SIG-M5 (cell line): ENCODE data around the gene MSANTD1.

Experiments
- DNase-seq: peaks from one replicate; lab custom pipeline; 2025; lab: John Stamatoyannopoulos, UW

MSANTD1 gene

DNA sequence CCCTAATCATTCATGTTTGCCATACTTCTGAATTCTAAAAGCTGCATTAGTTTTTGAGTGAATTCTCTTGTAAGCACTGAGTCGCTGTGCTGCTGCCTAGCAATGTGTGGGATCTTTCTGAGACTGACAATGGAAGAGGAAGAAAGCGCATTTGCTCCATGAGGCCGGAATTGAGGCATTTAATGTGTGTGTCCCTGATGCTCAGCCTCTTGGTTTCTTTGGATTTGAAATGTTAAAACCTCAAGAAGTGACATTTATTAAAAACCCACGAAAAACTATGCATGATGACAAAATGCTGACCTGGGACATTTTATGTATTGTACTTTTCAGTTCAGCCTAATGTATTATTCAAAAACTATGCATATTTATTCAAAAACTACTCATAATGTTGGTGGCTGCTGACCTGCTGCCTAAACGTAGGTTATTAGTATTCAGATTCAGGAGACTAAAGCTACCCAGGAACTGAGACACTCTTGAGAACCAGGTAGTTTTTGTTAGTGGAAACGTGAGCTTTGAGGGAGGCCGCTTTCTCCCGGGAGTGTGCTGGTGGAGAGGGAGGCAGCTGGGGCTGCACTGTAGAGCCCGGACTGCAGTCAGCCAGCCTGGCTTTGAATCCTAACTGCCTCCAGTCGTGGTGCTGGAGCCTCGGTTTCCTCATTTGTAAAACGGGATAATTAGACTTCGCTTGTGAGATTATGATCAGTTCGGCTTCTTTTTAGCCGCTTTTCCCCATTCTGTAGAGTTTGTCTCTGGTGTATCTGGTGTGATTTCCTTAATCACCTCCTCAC is 55.2 kb downstream of the MSANTD1 start:
- no peak for DNase-seq

DNA sequence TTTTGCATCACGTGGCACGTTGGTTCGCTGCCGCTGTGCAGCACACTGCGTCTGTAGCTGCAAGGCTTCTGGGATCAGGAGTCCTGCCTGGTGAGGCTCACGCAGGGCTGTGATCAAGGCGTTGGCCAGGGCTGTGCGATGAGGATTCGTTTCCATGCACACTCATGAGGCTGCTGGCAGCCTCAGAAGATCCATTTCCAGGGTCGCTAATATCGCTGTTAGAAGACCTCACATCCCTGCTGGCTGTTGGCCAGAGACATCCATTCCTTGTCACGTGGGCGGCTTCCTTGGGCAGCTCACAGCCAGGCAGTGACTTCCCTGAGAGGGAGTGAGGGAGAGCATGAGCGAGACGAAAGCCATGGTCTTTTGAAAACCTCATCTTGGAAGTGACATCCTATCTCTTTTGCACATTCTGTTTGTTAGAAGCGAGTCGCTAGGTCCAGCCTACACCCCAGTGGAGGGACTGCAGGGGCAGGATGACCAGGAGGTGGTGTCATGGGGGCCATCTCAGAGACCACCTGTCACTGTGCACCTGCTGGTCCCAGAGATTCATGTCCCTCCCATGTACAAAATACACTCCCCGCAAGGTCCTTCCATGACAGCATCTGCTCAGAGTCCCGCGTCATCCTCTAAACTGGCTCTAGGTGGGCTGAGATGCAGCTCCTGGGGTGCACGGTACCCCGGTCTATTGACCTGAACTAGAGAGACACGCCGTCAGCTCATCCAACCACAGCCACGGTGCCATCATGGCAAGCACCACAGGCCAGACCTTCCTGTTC is 56.1 kb downstream of the MSANTD1 start:
- DNase-seq: no peak

DNA sequence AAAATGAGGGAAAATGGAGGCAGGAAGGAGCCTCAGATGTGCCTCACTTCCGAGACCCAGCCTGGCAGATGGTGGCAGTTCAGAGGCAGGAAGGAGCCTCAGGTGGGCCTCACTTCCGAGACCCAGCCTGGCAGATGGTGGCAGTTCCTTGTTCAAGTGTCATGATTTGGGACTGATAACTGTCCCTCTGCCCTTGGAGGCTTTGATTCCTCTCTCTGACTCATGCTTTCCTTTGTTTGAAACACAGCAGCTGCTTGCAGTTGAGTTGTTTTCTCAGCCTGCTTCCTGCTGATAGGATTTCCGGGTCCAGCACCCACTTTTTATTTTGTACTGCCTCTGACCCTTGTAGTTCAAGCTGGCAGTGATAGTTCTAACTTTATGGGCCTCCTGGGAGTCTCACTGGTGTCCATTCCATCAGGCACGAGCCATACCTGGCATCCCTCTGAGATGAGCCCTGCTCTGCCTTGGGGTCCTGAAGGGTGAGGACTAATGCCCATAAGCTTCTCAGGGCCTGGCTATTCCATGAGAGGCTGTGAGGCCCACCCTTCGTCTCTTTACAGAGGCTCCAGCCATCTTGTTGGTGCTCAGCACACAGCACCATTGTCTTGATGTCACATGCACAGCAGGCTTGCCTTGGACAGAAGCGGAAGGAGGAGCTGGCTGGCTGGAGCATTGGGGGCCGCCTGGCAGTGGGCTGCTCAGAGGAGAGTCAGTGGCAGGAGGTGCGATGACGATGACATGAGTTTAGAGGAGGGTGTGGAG is 56.8 kb downstream of the MSANTD1 start:
- no peak for DNase-seq
